Measurements from ENCODE around the gene SRD5A1. TPM values are rescaled to one million over a fixed set of nuclear protein-coding genes. Genes with fewer than 3 reads are reported as not detected.

The SRD5A1 gene
- total RNA-seq, 1 experiment from 2014 or later = 29.9 TPM

GRCh38 chr5:6712142-6712576 lies 78.9 kb downstream of the SRD5A1 start:
- Histone ChIP-seq H3K56ac (ENCODE audit: insufficient read length, low read depth, low read length) (no peak overlapping the region), H4K8ac (replicated peaks; ENCODE audit: insufficient read length, low read depth, low read length) (no peak overlapping the region), H3K23ac (ENCODE audit: insufficient read length, low read depth, low read length) (no peak overlapping the region), H2BK12ac (ENCODE audit: insufficient read length, low read depth, low read length) (no peak overlapping the region), H3K9me3 (ENCODE audit: control insufficient read depth, low read depth, low read length) (no peaks in the 10 kb centered on the region), H3K9ac (ENCODE audit: extremely low read depth, insufficient read length, low read length) (peak overlapping the region; percentile 54), H2BK5ac (ENCODE audit: insufficient read length, low read length) (no peak overlapping the region), H4K5ac (ENCODE audit: insufficient read length, low read depth, low read length) (no peak overlapping the region), H4K91ac (ENCODE audit: insufficient read length, low read depth, low read length) (no peak overlapping the region), H3K23me2 (ENCODE audit: insufficient read length, low read depth, low read length, poor library complexity, severe bottlenecking) (peaks cover 11% of the 10 kb centered on the region), H3K79me1 (ENCODE audit: insufficient read depth, low read depth, low read length, poor library complexity, severe bottlenecking) (peaks cover 8% of the 10 kb centered on the region), H3K4ac (ENCODE audit: low read depth, low read length) (no peak overlapping the region), H2BK15ac (ENCODE audit: low read depth, low read length) (no peak overlapping the region), H3K18ac (ENCODE audit: insufficient read length, low read depth, low read length) (peak overlapping the region; percentile 53), H4K20me1 (ENCODE audit: control insufficient read depth, insufficient read depth, insufficient read length) (peaks cover 11% of the 10 kb centered on the region), H3K4me1 (ENCODE audit: insufficient read depth, low read length) (no peaks in the 10 kb centered on the region; the same call in 1 of the 2 replicates), H3T11ph (ENCODE audit: low read length) (no peak overlapping the region), H3K4me2 (ENCODE audit: insufficient read depth, insufficient read length, low read length) (peak overlapping the region; percentile 87), H3K27ac (ENCODE audit: insufficient read length, low read depth, low read length) (no peak overlapping the region), H3K27me3 (ENCODE audit: insufficient read depth, low read length) (no peaks in the 10 kb centered on the region), H2BK120ac (ENCODE audit: low read depth, low read length, poor library complexity, severe bottlenecking) (no peak overlapping the region), H2AK5ac (ENCODE audit: insufficient read length, low read length) (no peak overlapping the region), H3K14ac (ENCODE audit: insufficient read depth, low read length) (peak overlapping the region; percentile 79), H2AFZ (ENCODE audit: low read length) (no peak overlapping the region), H3K79me2 (ENCODE audit: insufficient read depth, low read length) (peaks cover 14% of the 10 kb centered on the region; the same call in 1 of the 2 replicates), H2BK20ac (ENCODE audit: low read depth, low read length, poor library complexity, severe bottlenecking) (no peak overlapping the region)
- Mint-ChIP-seq H3K9me3 (no peaks in the 10 kb centered on the region; a peak in 2 of 5 replicates), H3K27me3 (ENCODE audit: low read depth) (peaks cover 19% of the 10 kb centered on the region), H3K36me3 (ENCODE audit: insufficient read depth in 1 of 3, low read depth in 3 of 3) (peaks cover 0 to 5% (median 2%) of the 10 kb centered on the region in 3 experiments; a peak in 2 of 7 replicates), H3K4me3 (peak overlapping the region; percentile 79 to 90), H3K4me1 (peaks cover 30% of the 10 kb centered on the region in 2 experiments), H3K27ac (peak overlapping the region in 2 of 3 experiments; percentile 87 to 92; a peak in 4 of 7 replicates)
- TF ChIP-seq CTCF (conservative IDR thresholded peaks at IDR 0.05) = no peak
- WGBS (ENCODE audit: extremely low coverage, insufficient read length, low lambda C conversion rate) = no CpG with 5 or more reads among the region's 36 CpGs
- DNase-seq = peak; percentile 56

All from H9 (cell line).